22Rv1 (cell line): ENCODE measurements around the gene APAF1.

ENCODE experiments used
- H3K27ac ChIP-seq: fragments of 450-650 bp; 2 replicates; pipeline ENCODE4 v1.5.1; 2017
- CTCF ChIP-seq: fragments of 450-650 bp; IDR thresholded peaks from 2 replicates; pipeline ENCODE4 v1.5.1; 2017; ENCODE audit warnings: mild to moderate bottlenecking
- ZFX ChIP-seq: fragments of 450-650 bp; IDR thresholded peaks from 2 replicates; pipeline ENCODE4 v1.6.1; 2017; ENCODE audit warnings: antibody characterized with exemption, borderline replicate concordance

The APAF1 gene

GRCh38 chr12:98709022-98709421 lies 63.9 kb downstream of the APAF1 start:
- H3K27ac ChIP-seq: no peak overlapping the region
- no peak for TF ChIP-seq CTCF
- no peak for TF ChIP-seq ZFX

DNA sequence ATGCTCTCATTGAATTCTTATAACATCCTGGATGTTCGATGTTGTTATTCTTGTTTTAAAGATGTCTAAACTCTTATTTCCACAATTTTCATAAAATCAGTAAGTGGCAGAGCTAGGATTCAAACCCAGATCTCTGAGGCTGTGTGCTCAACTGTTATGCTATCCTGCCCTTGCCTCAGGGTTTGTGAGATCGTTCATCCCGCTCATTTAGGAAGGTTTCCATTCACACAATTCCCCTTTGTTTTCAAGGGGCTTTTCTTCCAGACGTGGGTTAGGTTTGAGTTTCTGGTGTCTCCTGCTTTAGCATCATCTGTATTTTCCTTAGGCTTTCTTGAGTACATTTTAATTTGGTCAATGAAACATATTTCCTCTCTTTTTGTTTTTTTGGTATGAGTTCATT lies 69.3 kb downstream of the APAF1 start:
- no peak overlapping the region for H3K27ac ChIP-seq
- TF ChIP-seq ZFX (no peak), CTCF (no peak)

- H3K27ac ChIP-seq: no peak overlapping the region
Measured at GRCh38 chr12:98719515-98720504, 74.7 kb downstream of the APAF1 start.

GRCh38 chr12:98721204-98721702 lies 76.2 kb downstream of the APAF1 start:
- no peak for TF ChIP-seq ZFX
- no peak for TF ChIP-seq CTCF
- H3K27ac ChIP-seq: no peak overlapping the region

More at GRCh38 chr12:98719515-98720504, 74.7 kb downstream of the APAF1 start:
- TF ChIP-seq ZFX (no peak), CTCF (no peak)

GRCh38 chr12:98724384-98725155 lies 79.5 kb downstream of the APAF1 start:
- TF ChIP-seq ZFX (no peak), CTCF (no peak)
- no peak overlapping the region for H3K27ac ChIP-seq

GRCh38 chr12:98725476-98726247 lies 80.6 kb downstream of the APAF1 start:
- TF ChIP-seq ZFX: no peak
- peak; percentile 87 for TF ChIP-seq CTCF
- H3K27ac ChIP-seq: no peak overlapping the region
